GM12878 (cell line): Measurements from ENCODE around the gene BET1. TPM values are rescaled to one million over a fixed set of nuclear protein-coding genes. Genes with fewer than 3 reads are reported as not detected.

Experiments used
- ATF7 ChIP-seq: fragments of 450-650 bp; IDR thresholded peaks from 2 replicates; pipeline ENCODE4 v1.6.1; 2016; ENCODE audit warnings: low read depth, mild to moderate bottlenecking
- BCL11A ChIP-seq: IDR thresholded peaks from 2 replicates; pipeline ENCODE4 v1.6.1; 2011; ENCODE audit warnings: low read depth, low read length
- BHLHE40 ChIP-seq, 2 experiments: fragments of 450-650 bp in 1 of 2; IDR thresholded peaks; 2 replicates each; pipeline ENCODE4 v1.6.1; 2011 to 2017; ENCODE audit warnings: low read depth in 2 of 2, borderline replicate concordance in 1 of 2, improper control_type of control experiment in 1 of 2, low read length in 1 of 2, mild to moderate bottlenecking in 1 of 2
- CBX5 ChIP-seq: sonication (generic); IDR thresholded peaks from 2 replicates; pipeline ENCODE4 v1.6.1; 2016; ENCODE audit warnings: low read depth, moderate library complexity, mild to moderate bottlenecking, inconsistent platforms
- CREB1 ChIP-seq: IDR thresholded peaks from 2 replicates; pipeline ENCODE4 v1.6.1; 2012; ENCODE audit warnings: low read depth, mild to moderate bottlenecking, inconsistent platforms
- CREM ChIP-seq: IDR thresholded peaks from 2 replicates; pipeline ENCODE4 v1.6.1; 2014; ENCODE audit warnings: antibody characterized with exemption, low read depth
- HDAC2 ChIP-seq: fragments of 200-600 bp; sonication (generic); IDR thresholded peaks from 2 replicates; pipeline ENCODE4 v1.6.1; 2017
- IKZF2 ChIP-seq, 2 experiments: fragments of 450-650 bp; IDR thresholded peaks; 2 replicates each; pipeline ENCODE4 v1.6.1; 2017; ENCODE audit warnings: mild to moderate bottlenecking in 2 of 2, moderate library complexity in 2 of 2
- MEF2A ChIP-seq: IDR thresholded peaks from 2 replicates; pipeline ENCODE4 v1.6.1; 2011; ENCODE audit warnings: low read depth, mild to moderate bottlenecking, low read length, moderate library complexity; ENCODE audit not compliant: insufficient read depth
- MTA3 ChIP-seq: IDR thresholded peaks from 2 replicates; pipeline ENCODE4 v1.6.1; 2012; ENCODE audit warnings: low read length, inconsistent platforms, borderline replicate concordance
- NFXL1 ChIP-seq: fragments of 450-650 bp; IDR thresholded peaks from 2 replicates; pipeline ENCODE4 v1.6.1; 2017; ENCODE audit warnings: antibody characterized with exemption, mild to moderate bottlenecking, borderline replicate concordance
- PAX8 ChIP-seq: fragments of 450-650 bp; IDR thresholded peaks from 2 replicates; pipeline ENCODE4 v1.6.1; 2017; ENCODE audit warnings: mild to moderate bottlenecking, moderate library complexity
- PKNOX1 ChIP-seq: fragments of 450-650 bp; IDR thresholded peaks from 2 replicates; pipeline ENCODE4 v1.6.1; 2016; ENCODE audit warnings: mild to moderate bottlenecking
- PML ChIP-seq: IDR thresholded peaks from 2 replicates; pipeline ENCODE4 v1.6.1; 2012; ENCODE audit warnings: low read length, inconsistent platforms
- POLR2AphosphoS2 ChIP-seq: IDR thresholded peaks from 2 replicates; pipeline ENCODE4 v1.6.1; 2011; ENCODE audit warnings: low read depth, mild to moderate bottlenecking, low read length, improper control_type of control experiment, moderate library complexity
- RAD21 ChIP-seq: IDR thresholded peaks from 2 replicates; pipeline ENCODE4 v1.6.1; 2011; ENCODE audit warnings: mild to moderate bottlenecking, low read depth, low read length, moderate library complexity; ENCODE audit not compliant: insufficient read depth
- RB1 ChIP-seq: fragments of 450-650 bp; formaldehyde crosslinking; IDR thresholded peaks from 2 replicates; pipeline ENCODE4 v1.6.1; 2017; ENCODE audit warnings: mild to moderate bottlenecking, borderline replicate concordance
- RBBP5 ChIP-seq: fragments of 200-600 bp; sonication (generic); conservative IDR thresholded peaks from 2 replicates; pipeline ENCODE4 v1.6.1; 2016
- RELB ChIP-seq: fragments of 450-650 bp; IDR thresholded peaks from 2 replicates; pipeline ENCODE4 v1.6.1; 2017; ENCODE audit warnings: low read depth, mild to moderate bottlenecking, moderate library complexity
- RUNX3 ChIP-seq: IDR thresholded peaks from 2 replicates; pipeline ENCODE4 v1.6.1; 2012; ENCODE audit warnings: low read length, inconsistent platforms
- SMAD1 ChIP-seq: fragments of 450-650 bp; IDR thresholded peaks from 2 replicates; pipeline ENCODE4 v1.6.1; 2018; ENCODE audit warnings: mild to moderate bottlenecking, low read depth; ENCODE audit not compliant: partially characterized antibody
- TBL1XR1 ChIP-seq: IDR thresholded peaks from 2 replicates; pipeline ENCODE4 v1.6.1; 2012; ENCODE audit warnings: low read depth, low read length, improper control_type of control experiment
- WRNIP1 ChIP-seq: IDR thresholded peaks from 2 replicates; pipeline ENCODE4 v1.6.1; 2011; ENCODE audit warnings: low read depth, low read length, improper control_type of control experiment, borderline replicate concordance
- ZNF207 ChIP-seq: fragments of 450-650 bp; IDR thresholded peaks from 2 replicates; pipeline ENCODE4 v1.6.1; 2014; ENCODE audit warnings: antibody characterized with exemption, mild to moderate bottlenecking, borderline replicate concordance
- polyA plus RNA-seq, 11 experiments: library from polyadenylated mRNA; depleted of rRNA in 4 of 11; unstranded in 6 of 11; stranded (reverse) in 5 of 11; fragments of >200 nt; fragmentation: Nextera tagmentation in 4 of 11; fragmentation: Illumina TruSeq in 1 of 11; extraction: Ambion mirVana in 4 of 11; extraction: Trizol in 1 of 11; gene quantifications; 1 replicate in 1 of 11; 2 replicates in 10 of 11; pipeline versions ENCODE4 v1.2.1 to v1.2.3, GENCODE V29; 2011 to 2016; ENCODE audit warnings: inconsistent platforms in 2 of 11, missing spikeins in 2 of 11, low read depth in 1 of 11
- total RNA-seq, 4 experiments: library from RNA; depleted of rRNA in 3 of 4; stranded (reverse); fragments of >200 nt in 3 of 4; fragmentation: Illumina TruSeq in 1 of 4; extraction: Trizol in 1 of 4; gene quantifications; 2 replicates each; pipeline versions ENCODE4 v1.2.1 to v1.2.3, GENCODE V29; 2013 to 2021
- TF ChIP-seq, protein P1 (sequence below): fragments of 450-650 bp; formaldehyde crosslinking; IDR thresholded peaks from 2 replicates; pipeline ENCODE4 v1.5.0; 2022; ENCODE audit warnings: mild to moderate bottlenecking, missing genetic modification characterization

The BET1 gene
- total and polyA plus RNA-seq, 10 of the 15 experiments (the other 5 are each of a cell fraction or from before 2014, with no cell fraction given): 12.5 to 99.5 (median 28.4) TPM

DNA sequence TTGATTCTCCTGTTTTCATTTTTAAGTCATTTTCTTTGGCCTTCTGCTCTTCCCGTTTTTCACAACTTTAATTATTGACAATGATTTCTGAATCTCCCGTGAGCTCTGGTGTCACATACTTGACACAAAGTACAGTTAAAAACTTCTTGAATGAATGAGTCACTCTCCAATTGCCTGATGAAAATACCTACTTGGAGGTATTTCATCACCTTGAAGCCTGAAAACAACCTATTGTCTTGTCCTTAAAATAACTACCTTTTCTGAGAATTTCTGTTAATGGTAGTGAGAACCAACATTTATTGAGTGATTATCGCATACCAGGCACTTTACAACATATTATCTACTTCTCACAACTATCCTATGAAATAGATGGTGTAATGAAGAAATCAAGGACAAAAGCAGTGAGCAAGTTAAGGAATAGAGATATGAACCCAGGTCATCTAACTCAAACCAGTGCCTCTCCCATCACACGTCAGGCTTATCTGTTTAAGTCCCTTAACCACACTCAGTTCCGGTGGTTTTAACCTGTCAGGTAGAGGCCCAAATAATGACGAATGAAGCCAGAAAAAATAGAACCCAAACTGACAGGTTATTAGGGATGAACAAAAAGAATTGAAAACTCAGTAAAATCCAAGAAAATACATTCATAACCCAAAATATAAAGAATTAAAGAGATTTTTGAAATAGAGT lies 11.6 kb downstream of the BET1 start (continued):
- TF ChIP-seq SMAD1: no peak
- no peak for TF ChIP-seq RAD21
- TF ChIP-seq IKZF2 (IDR thresholded peaks at IDR 0.05): peak; percentile 68 to 81; a peak in 2 of 4 replicates
- no peak for TF ChIP-seq ZNF207
- TF ChIP-seq RBBP5: no peak
- peak; percentile 58; the same call in 1 of the 2 replicates for TF ChIP-seq ATF7
- no peak for TF ChIP-seq CREM
- TF ChIP-seq MTA3: no peak
- TF ChIP-seq NFXL1: no peak
- TF ChIP-seq RB1: no peak
- no peak for TF ChIP-seq CREB1
- no peak for TF ChIP-seq CBX5
- peak; percentile 77 for TF ChIP-seq PKNOX1
- TF ChIP-seq WRNIP1: no peak
- TF ChIP-seq PAX8: no peak
- TF ChIP-seq POLR2AphosphoS2: no peak
- peak in 1 of 2 experiments; percentile 40; a peak in 1 of 4 replicates for TF ChIP-seq BHLHE40 (IDR thresholded peaks at IDR 0.05; ENCODE audit: borderline replicate concordance in 1 of 2, low read depth in 2 of 2, low read length in 1 of 2)
- TF ChIP-seq PML: no peak
- 0 out of 2 replicates have a peak, but pooled peaks have one; percentile 48 for TF ChIP-seq RELB
- TF ChIP-seq BCL11A: 0 out of 2 replicates have a peak, but pooled peaks have one; percentile 36
- no peak for TF ChIP-seq HDAC2
- TF ChIP-seq, protein P1, sequence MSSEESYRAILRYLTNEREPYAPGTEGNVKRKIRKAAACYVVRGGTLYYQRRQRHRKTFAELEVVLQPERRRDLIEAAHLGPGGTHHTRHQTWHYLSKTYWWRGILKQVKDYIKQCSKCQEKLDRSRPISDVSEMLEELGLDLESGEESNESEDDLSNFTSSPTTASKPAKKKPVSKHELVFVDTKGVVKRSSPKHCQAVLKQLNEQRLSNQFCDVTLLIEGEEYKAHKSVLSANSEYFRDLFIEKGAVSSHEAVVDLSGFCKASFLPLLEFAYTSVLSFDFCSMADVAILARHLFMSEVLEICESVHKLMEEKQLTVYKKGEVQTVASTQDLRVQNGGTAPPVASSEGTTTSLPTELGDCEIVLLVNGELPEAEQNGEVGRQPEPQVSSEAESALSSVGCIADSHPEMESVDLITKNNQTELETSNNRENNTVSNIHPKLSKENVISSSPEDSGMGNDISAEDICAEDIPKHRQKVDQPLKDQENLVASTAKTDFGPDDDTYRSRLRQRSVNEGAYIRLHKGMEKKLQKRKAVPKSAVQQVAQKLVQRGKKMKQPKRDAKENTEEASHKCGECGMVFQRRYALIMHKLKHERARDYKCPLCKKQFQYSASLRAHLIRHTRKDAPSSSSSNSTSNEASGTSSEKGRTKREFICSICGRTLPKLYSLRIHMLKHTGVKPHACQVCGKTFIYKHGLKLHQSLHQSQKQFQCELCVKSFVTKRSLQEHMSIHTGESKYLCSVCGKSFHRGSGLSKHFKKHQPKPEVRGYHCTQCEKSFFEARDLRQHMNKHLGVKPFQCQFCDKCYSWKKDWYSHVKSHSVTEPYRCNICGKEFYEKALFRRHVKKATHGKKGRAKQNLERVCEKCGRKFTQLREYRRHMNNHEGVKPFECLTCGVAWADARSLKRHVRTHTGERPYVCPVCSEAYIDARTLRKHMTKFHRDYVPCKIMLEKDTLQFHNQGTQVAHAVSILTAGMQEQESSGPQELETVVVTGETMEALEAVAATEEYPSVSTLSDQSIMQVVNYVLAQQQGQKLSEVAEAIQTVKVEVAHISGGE (CRISPR knock-in tag): no peak
- TF ChIP-seq MEF2A: no peak
- no peak for TF ChIP-seq TBL1XR1
- TF ChIP-seq RUNX3: peak; percentile 82
